OCI-LY1 (cell line): ENCODE data around the gene SDHA.

Experiments
- H2AFZ ChIP-seq: fragments of 200-600 bp; sonication (generic), shearing (Covaris generic); 2 replicates; pipeline ENCODE4 v1.6.0; 2014; ENCODE audit warnings: antibody characterized with exemption, mild to moderate bottlenecking, low read length
- H3F3A ChIP-seq: fragments of 200-600 bp; sonication (generic), shearing (Covaris generic); 2 replicates; pipeline ENCODE4 v1.6.0; 2014; ENCODE audit warnings: mild to moderate bottlenecking, antibody characterized with exemption, low read length, moderate library complexity; ENCODE audit not compliant: insufficient read depth
- H3K27ac ChIP-seq: fragments of 200-600 bp; sonication (generic); 2 replicates; pipeline ENCODE4 v1.5.1; 2014; ENCODE audit warnings: low read length, mixed run types, mild to moderate bottlenecking, low read depth; ENCODE audit not compliant: poor library complexity, severe bottlenecking
- H3K27me3 ChIP-seq: fragments of 200-600 bp; sonication (generic); 2 replicates; pipeline ENCODE4 v1.6.0; 2014; ENCODE audit warnings: antibody characterized with exemption, mild to moderate bottlenecking, low read length, moderate library complexity; ENCODE audit not compliant: insufficient read depth
- H3K36me3 ChIP-seq: fragments of 200-600 bp; sonication (generic); 2 replicates; pipeline ENCODE4 v1.6.1; 2014; ENCODE audit warnings: mild to moderate bottlenecking, antibody characterized with exemption, low read length, moderate library complexity, mixed read lengths; ENCODE audit not compliant: insufficient read depth
- H3K4me1 ChIP-seq: fragments of 200-600 bp; sonication (generic); 2 replicates; pipeline ENCODE4 v1.5.1; 2014; ENCODE audit warnings: mild to moderate bottlenecking, low read length, moderate library complexity; ENCODE audit not compliant: insufficient read depth, severe bottlenecking
- H3K4me2 ChIP-seq: fragments of 200-600 bp; sonication (generic), shearing (Covaris generic); 2 replicates; pipeline ENCODE4 v1.6.1; 2014; ENCODE audit warnings: low read length
- H3K4me3 ChIP-seq: fragments of 200-600 bp; sonication (generic); 2 replicates; pipeline ENCODE4 v1.5.1; 2014; ENCODE audit warnings: low read length, low read depth, mild to moderate bottlenecking, mixed read lengths; ENCODE audit not compliant: poor library complexity, severe bottlenecking
- H3K79me2 ChIP-seq: fragments of 200-600 bp; shearing (Covaris generic); 2 replicates; pipeline ENCODE4 v1.6.1; 2016; ENCODE audit warnings: mixed run types, low read length, mixed read lengths; ENCODE audit not compliant: insufficient read depth
- H3K9ac ChIP-seq: fragments of 200-600 bp; sonication (generic), shearing (Covaris generic); 2 replicates; pipeline ENCODE4 v1.6.1; 2014; ENCODE audit warnings: mild to moderate bottlenecking, low read length, mixed read lengths
- H3K9me2 ChIP-seq: fragments of 200-600 bp; sonication (generic), shearing (Covaris generic); 2 replicates; pipeline ENCODE4 v1.6.1; 2014; ENCODE audit warnings: low read depth, mild to moderate bottlenecking, low read length, mixed read lengths
- H3K9me3 ChIP-seq: fragments of 200-600 bp; shearing (Covaris generic); 2 replicates; pipeline ENCODE4 v1.6.1; 2014; ENCODE audit warnings: low read length, mixed read lengths
- H4K20me1 ChIP-seq: fragments of 200-600 bp; sonication (generic), shearing (Covaris generic); 2 replicates; pipeline ENCODE4 v1.6.0; 2016; ENCODE audit warnings: mild to moderate bottlenecking, low read length; ENCODE audit not compliant: insufficient read depth
- EZH2 ChIP-seq: fragments of 200-600 bp; sonication (generic), shearing (Covaris generic); IDR thresholded peaks from 2 replicates; pipeline ENCODE4 v1.8.0; 2017; ENCODE audit warnings: borderline replicate concordance, mixed run types, mild to moderate bottlenecking, antibody characterized with exemption, low read length, moderate library complexity, mixed read lengths
- TF ChIP-seq, protein P1 (sequence below): fragments of 200-600 bp; sonication (generic), shearing (Covaris generic); IDR thresholded peaks from 2 replicates; pipeline ENCODE4 v1.5.1; 2017; ENCODE audit warnings: mild to moderate bottlenecking, antibody characterized with exemption, low read length, moderate library complexity, mixed read lengths

Gene SDHA

DNA sequence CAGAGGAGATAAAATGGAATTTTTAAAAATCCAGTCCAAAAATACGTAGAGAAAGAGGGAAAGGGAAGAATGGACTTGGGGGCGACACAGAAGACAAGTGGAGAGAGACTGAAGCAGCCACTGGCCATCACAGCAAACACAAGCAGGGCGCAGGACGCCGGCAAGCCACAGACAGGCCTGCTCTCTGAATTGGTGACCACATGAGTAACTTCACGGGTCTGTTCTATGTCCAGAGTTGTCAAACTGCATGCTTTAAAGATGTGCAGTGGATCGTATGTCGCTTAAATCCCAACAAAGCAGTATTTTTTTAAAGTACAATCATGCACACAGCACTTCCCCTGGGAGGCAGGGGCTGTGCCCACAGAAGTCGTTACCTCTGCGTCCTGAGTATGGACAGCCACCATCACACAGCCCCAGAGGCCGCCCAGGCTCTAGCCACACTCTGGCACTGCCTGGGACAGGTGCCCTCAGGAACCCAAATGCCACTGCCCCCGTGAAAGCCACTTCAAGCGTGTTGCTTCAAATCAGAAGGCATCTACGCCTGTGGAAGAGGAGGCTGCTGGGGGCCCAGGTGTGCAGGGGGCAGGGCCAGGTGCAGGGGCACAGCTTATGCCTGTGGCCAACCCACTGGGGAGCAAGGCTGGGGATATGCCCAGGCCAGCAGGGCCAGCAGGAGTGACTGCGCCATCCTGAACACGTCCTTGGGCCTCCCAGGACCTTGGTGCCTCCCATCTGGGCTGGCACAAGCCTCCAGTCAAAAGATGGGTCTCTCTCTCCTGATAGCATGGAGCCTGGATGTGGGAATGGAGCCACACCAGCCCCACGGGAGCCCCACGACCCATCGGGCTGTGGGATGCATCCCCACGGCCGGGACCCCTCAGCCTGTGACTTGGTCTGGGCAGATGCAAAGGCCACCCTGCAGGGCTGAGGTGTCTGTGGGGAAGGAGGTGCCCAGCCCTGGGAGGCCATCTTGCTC is 32.7 kb upstream of the SDHA start:
- TF ChIP-seq EZH2, result no peak
- TF ChIP-seq, protein P1, sequence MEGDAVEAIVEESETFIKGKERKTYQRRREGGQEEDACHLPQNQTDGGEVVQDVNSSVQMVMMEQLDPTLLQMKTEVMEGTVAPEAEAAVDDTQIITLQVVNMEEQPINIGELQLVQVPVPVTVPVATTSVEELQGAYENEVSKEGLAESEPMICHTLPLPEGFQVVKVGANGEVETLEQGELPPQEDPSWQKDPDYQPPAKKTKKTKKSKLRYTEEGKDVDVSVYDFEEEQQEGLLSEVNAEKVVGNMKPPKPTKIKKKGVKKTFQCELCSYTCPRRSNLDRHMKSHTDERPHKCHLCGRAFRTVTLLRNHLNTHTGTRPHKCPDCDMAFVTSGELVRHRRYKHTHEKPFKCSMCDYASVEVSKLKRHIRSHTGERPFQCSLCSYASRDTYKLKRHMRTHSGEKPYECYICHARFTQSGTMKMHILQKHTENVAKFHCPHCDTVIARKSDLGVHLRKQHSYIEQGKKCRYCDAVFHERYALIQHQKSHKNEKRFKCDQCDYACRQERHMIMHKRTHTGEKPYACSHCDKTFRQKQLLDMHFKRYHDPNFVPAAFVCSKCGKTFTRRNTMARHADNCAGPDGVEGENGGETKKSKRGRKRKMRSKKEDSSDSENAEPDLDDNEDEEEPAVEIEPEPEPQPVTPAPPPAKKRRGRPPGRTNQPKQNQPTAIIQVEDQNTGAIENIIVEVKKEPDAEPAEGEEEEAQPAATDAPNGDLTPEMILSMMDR, result no peak
- Histone ChIP-seq H3K36me3 (no peaks in the 10 kb centered on the region), H3K79me2 (no peaks in the 10 kb centered on the region), H3F3A (no peaks in the 10 kb centered on the region), H4K20me1 (no peaks in the 10 kb centered on the region), H2AFZ (no peak overlapping the region), H3K4me1 (peaks cover 23% of the 10 kb centered on the region), H3K9me3 (no peaks in the 10 kb centered on the region), H3K27me3 (peaks cover 5% of the 10 kb centered on the region), H3K4me2 (no peak overlapping the region), H3K9ac (no peak overlapping the region), H3K27ac (no peak overlapping the region), H3K4me3 (no peak overlapping the region), H3K9me2 (no peaks in the 10 kb centered on the region)

DNA sequence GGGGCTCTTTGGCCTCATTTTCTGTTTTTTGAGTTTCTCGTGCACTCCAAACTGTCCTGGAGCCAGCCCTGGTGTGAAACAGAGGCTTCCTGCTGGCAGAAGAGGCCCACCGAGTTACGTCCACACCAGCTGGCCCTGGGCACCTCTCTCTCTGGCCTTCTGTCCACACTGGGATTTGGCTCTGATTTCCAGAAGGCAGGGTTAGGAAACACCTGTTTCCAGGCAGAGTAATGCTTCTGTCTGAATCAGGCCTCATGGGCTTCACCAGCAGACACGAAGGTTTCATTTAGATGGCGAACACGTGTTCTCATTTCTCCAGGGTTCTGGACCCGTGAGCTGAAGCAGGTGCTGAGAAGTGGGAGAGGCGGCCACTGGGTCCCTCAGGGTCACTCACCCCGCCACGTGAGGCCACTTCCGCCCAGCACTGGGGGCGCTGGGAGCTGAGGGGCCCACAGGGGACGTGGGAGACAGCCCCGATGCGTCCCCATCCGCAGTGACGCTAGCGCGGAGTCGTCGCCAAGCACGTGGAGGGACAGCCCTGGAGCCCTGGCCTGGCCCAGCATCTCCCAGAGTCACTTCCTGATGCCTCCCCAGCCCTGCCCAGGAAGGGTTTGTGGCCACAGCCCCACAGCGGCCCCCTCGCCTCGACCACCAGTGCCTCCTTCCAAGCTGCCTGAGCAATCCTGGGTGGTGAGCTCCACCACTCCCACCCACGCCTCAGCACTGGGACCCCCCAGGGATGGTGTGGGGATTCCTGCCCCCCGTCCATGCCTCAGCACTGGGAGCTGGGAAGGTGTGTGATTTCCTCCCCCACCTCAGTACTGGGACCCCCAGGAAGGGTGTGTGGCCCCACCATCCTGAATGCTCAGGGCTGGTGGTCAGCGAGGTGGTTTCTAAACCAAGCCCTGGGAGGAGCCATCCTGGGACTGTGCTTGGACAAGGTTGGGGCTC is 31.8 kb upstream of the SDHA start:
- no peaks in the 10 kb centered on the region for H3K9me3 ChIP-seq
- H3K27ac ChIP-seq, result no peak overlapping the region
- H2AFZ ChIP-seq, result no peak overlapping the region
- H3K9ac ChIP-seq, result no peak overlapping the region
- peaks cover under 1% of the 10 kb centered on the region for H3K27me3 ChIP-seq
- no peaks in the 10 kb centered on the region for H4K20me1 ChIP-seq
- H3K36me3 ChIP-seq, result no peaks in the 10 kb centered on the region
- no peaks in the 10 kb centered on the region for H3F3A ChIP-seq
- no peaks in the 10 kb centered on the region for H3K9me2 ChIP-seq
- H3K4me1 ChIP-seq, result peaks cover 33% of the 10 kb centered on the region
- H3K79me2 ChIP-seq, result no peaks in the 10 kb centered on the region
- no peak overlapping the region for H3K4me3 ChIP-seq
- H3K4me2 ChIP-seq, result no peak overlapping the region
- TF ChIP-seq EZH2, result no peak
- TF ChIP-seq, protein P1, result no peak

DNA sequence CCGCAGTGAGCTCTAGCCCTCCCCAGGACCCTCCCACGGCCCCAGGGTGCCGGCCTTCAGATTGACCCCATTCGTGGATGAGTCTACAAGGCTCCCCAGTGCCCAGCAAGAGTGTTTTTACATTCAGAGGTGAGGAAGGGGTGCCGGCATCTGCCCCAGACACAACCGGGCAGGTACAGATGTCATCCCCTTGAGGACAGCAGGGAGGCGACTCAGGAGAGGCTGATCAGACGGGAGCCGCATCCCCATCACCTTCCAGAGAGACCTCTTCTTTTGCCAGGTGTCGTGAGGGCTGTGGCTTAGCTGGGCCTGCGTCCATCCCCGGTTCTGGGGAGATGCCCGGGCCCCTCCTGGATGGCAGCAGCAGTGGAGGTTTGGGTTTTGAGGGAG is 31.1 kb upstream of the SDHA start:
- Histone ChIP-seq H3K27me3 (no peaks in the 10 kb centered on the region; the same call in 1 of the 2 replicates), H3F3A (no peaks in the 10 kb centered on the region), H3K27ac (no peak overlapping the region), H3K36me3 (no peaks in the 10 kb centered on the region), H3K9me2 (no peaks in the 10 kb centered on the region), H4K20me1 (no peaks in the 10 kb centered on the region), H3K9ac (no peak overlapping the region), H3K79me2 (no peaks in the 10 kb centered on the region), H3K9me3 (no peaks in the 10 kb centered on the region), H3K4me1 (peaks cover 39% of the 10 kb centered on the region), H3K4me2 (no peak overlapping the region), H3K4me3 (no peak overlapping the region), H2AFZ (no peak overlapping the region)
- no peak for TF ChIP-seq EZH2
- TF ChIP-seq, protein P1, result no peak
